Epithelial cell of proximal tubule (primary cell): ENCODE results near the gene C3orf49. TPM values are rescaled to one million over a fixed set of nuclear protein-coding genes. Genes with fewer than 3 reads are reported as not detected.

Experiments
- DNase-seq: peaks from one replicate; pipeline ENCODE4 v3.0.0-alpha.2; 2011; ENCODE audit warnings: low read depth
- H3K4me3 ChIP-seq: 2 replicates; pipeline ENCODE4 v1.5.1; 2011; ENCODE audit warnings: low read depth, mild to moderate bottlenecking, low read length
- CTCF ChIP-seq: conservative IDR thresholded peaks from 2 replicates; pipeline ENCODE4 v1.5.1; 2012; ENCODE audit warnings: low read depth, mild to moderate bottlenecking, low read length
- total RNA-seq: library from RNA; depleted of rRNA; stranded (reverse); fragments of >200 nt; gene quantifications from 2 replicates; pipeline ENCODE4 v1.2.3, GENCODE V29; 2015

The C3orf49 gene
- total RNA-seq, 1 donor from 2014 or later = not detected

DNA sequence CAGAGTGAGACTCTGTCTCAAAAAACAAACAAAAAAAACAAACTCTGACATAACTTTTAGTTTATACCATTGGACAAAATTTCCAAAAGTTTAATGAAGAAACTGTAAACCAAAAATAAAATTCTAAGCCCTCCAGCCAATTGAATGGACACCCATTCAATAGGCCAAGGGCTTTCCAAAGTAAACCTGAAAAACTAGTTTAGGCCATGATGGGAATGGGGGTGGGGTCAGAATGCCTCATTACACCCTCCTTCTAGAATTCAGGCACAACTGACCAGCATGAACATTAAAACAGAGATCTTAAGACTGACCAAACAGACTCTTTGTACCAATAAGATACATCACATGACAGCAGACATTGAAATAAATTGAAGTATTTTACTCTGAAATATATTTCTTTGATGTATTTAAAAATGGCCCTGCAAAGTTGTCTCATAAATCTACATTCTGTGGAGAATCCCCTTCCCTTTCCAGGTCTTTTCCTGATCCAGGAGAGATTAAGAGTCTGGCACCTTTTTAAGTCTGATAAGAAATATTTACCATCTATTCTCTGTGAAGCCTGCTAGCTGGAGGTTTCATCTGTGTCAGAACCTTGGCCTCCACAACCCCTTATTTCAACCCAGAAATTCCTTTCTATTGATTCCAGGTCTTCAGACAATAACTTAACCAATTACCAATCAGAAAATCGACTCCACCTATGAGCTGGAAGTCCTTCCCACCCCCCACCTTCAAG lies 28.8 kb downstream of the C3orf49 start:
- no peak overlapping the region for H3K4me3 ChIP-seq
- no peak for TF ChIP-seq CTCF
- no peak for DNase-seq

DNA sequence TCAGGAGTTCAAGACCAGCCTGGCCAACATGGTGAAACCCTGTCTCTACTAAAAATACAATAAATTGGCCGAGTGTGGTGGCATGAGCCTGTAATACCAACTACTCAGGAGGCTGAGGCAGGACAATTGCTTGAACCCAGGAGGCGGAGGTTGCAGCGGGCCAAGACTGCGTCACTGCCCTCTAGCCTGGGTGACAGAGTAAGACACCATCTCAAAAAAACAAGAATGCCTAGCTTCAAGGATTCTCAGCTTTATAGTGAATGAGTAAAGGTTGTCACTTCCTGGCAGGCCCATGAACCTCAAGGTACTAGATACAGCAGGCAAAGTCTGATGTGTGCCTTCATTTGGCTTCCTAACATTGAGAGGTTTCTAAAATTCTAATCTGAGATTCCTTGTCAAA lies 30.1 kb downstream of the C3orf49 start:
- no peak for DNase-seq
- no peak for TF ChIP-seq CTCF
- no peak overlapping the region for H3K4me3 ChIP-seq

- no peak overlapping the region for H3K4me3 ChIP-seq
- no peak for DNase-seq
- TF ChIP-seq CTCF = no peak
These were observed 32.2 kb downstream of the C3orf49 start for GRCh38 chr3:63851287-63851686.

- DNase-seq = no peak
- TF ChIP-seq CTCF = no peak
- no peak overlapping the region for H3K4me3 ChIP-seq
These were observed 34.0 kb downstream of the C3orf49 start for GRCh38 chr3:63853106-63853505.

DNA sequence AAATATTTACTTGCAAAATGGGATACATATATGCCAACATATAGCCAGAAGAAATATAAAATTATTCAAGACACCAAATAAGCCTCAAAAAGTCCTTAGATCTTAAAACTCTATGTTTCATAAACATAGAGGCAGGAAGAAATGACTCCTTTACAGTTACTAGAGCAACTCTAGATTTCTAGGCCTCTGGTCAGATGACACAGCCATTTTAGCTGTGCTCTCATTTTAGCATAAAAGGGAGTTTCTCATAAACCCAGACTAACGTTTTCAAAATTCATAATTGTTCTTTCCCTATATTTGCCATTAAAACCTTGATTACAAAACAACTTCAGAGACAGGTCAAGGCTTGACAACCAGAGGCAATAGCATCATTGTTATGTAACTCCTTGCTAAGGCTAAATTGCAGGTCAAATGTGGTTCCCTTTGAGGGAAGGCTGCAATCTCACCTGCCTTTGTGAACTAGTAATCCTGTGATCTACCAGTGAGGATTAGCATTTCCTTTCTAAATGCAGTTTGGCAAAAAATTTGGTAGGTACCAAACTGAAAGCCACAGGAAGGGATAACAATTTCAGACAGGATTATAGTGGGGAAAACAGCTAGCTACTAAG lies 36.3 kb downstream of the C3orf49 start:
- no peak overlapping the region for H3K4me3 ChIP-seq
- no peak for DNase-seq
- no peak for TF ChIP-seq CTCF

DNA sequence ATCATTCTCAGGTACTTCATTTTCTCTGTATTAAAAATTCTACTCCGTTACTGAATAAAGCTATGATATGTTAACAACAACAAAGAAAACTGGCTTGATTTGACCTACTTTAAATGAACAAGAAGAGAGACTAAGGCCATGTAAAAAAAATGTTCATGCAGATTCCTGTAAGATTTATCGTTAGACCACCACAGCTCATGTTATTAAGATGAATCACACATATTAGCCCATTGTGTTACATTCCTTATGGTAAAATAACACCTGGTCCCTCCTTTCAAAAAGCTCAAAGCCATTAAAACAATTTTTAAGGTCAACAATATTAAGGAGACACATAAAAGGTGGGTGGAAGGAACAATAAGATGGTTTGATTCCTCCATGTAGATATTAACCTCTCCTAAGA lies 38.2 kb downstream of the C3orf49 start:
- no peak for DNase-seq
- no peak for TF ChIP-seq CTCF

DNA sequence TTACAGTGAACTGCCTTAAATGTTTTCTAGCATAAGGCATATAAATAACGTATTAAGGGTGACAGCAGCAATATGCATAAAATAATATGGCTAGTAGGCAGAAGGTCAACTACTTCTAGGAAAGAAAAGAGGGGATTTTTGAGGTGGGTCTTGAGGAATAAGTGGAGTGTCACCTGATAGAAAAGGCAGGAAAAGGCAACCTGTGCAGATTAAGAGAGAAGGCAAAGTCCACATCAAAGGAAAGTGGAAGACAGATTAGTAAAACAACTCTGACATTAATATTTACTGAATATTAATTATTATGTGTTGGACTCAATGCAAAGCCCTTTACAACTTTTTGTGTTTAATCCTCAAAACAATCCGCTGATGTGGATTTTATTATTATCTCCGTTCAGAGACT lies 41.7 kb downstream of the C3orf49 start:
- no peak for TF ChIP-seq CTCF
- DNase-seq = no peak
- H3K4me3 ChIP-seq = no peak overlapping the region

More for the DNA sequence above, 38.2 kb downstream of the C3orf49 start:
- H3K4me3 ChIP-seq = no peak overlapping the region
